GM19239 (cell line): Measurements from ENCODE around the gene OS9.

Source experiments
- DNase-seq: peaks from one replicate; pipeline ENCODE4 v3.0.0; 2011; ENCODE audit warnings: low spot score; ENCODE audit not compliant: insufficient read length
- FAIRE-seq: peaks from 2 replicates; lab custom pipeline; 2011; peaks lifted over from hg19 to GRCh38; lab: Jason Lieb, UNC

The OS9 gene

GRCh38 chr12:57760347-57760982, 66.5 kb downstream of the OS9 start:
- DNase-seq (no peak), FAIRE-seq (no peak)

- DNase-seq (no peak), FAIRE-seq (no peak)
These were observed 67.6 kb downstream of the OS9 start for GRCh38 chr12:57761391-57761998.

GRCh38 chr12:57762463-57762862, 68.5 kb downstream of the OS9 start:
- no peak for DNase-seq
- FAIRE-seq: no peak

GRCh38 chr12:57763881-57764661, 70.1 kb downstream of the OS9 start:
- no peak for FAIRE-seq
- no peak for DNase-seq

- DNase-seq: no peak
These were observed 70.7 kb downstream of the OS9 start for GRCh38 chr12:57764662-57765002.

GRCh38 chr12:57765003-57765697, 71.2 kb downstream of the OS9 start:
- peak; percentile 47 for FAIRE-seq
- DNase-seq: no peak

More at GRCh38 chr12:57764662-57765002, 70.7 kb downstream of the OS9 start:
- FAIRE-seq: no peak

GRCh38 chr12:57765698-57766463, 71.9 kb downstream of the OS9 start:
- no peak for FAIRE-seq
- DNase-seq: no peak

GRCh38 chr12:57766464-57767304, 72.8 kb downstream of the OS9 start, which contains the start of gene CYP27B1:
Gene CYP27B1, minus strand, starts transcription at chr12:57767078. Its CDS starts 37 bp downstream, at chr12:57767041.
- no peak for FAIRE-seq
- no peak for DNase-seq

- DNase-seq (no peak), FAIRE-seq (no peak)
These were observed 73.4 kb downstream of the OS9 start for GRCh38 chr12:57767305-57767698.

GRCh38 chr12:57767876-57768275, 73.9 kb downstream of the OS9 start:
- FAIRE-seq (no peak), DNase-seq (no peak)

GRCh38 chr12:57769594-57769993, 75.7 kb downstream of the OS9 start:
- no peak for DNase-seq
- no peak for FAIRE-seq

- FAIRE-seq (no peak), DNase-seq (no peak)
These were observed 76.8 kb downstream of the OS9 start for GRCh38 chr12:57770734-57771133.
